Parietal lobe (tissue), 2 donors: ENCODE results near the gene HNRNPK. TPM values are rescaled to one million over a fixed set of nuclear protein-coding genes. Genes with fewer than 3 reads are reported as not detected.

Experiments used
- small RNA-seq: library from RNA; depleted of rRNA; stranded (forward); fragments of <200 nt; gene quantifications from one replicate; pipeline ENCODE3, GENCODE V24; 2014; ENCODE audit warnings: low replicate concordance
- total RNA-seq: library from RNA; depleted of rRNA; stranded (reverse); fragments of >200 nt; gene quantifications from one replicate; pipeline ENCODE4 v1.2.3, GENCODE V29; 2014

HNRNPK gene
- total RNA-seq: 766 TPM

DNA sequence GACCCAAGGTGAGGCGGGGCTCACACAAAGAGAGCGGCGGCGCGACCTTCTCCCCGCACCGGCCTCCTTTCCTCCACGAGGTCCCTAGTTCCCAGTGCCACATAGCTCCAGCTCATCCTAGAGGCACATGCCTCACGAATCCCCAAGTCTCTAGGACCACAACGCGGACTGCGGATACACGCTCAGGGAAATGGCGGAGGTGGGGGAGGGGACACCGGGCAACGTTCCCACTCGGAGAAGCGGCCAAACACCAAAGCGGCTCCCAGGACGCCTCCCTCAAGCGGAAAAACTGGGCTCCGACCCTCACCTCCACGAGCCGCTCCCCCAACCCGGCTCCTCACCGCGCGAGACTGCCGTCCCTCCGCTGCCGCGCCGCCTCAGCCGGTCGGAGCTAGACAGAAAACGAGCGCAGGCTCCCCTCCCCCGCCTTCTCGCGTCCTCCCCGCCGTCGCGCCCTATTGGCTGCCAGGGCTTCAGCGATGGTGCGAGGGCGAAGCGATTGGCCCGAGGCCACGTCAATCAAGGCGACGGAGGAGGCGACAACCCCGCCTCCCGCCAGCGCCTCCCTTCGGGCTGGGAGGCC, at the start of gene HNRNPK:
Gene HNRNPK, minus strand, starts transcription at position 404 of the 583 bp plus-strand sequence. CDS start 1,963 bp downstream, outside the sequence.

DNA sequence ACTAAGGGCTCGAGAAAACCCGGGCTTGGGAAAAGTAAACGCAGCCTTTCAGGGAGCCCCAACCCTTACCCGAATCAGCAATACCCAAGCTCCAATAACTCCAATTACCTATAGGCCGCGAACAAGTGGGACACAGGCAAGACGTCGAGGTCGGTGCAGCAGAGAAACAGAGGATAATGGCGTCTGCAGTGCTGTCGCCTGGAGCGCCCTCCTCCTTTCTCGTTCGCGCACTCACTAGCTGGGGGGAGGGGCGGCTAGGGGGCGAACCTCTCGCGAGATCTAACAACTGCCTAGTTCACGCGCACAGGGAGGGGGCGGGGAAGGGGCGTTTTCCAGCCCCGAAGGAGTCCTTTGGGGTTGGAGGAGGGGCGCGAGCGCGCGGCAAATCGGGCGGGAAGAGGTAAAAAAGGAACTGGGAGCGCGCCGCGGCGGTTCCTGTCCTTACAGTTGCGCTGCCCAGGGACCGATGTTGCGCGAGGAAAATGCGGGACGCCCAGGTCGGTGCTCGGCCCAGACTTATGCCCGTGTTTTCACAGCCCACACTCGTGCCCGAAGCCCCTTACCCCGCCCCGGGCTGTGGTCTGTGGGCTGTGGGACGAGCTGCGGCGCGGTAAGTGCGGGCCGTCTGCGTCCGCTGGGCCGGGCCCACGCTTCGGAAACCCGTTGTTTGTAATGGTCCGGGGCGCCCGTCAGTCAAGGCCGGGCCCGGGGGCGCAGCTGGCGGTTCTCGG, 545 bp upstream of the HNRNPK start, which contains the start of gene RMI1:
Gene RMI1, plus strand, starts transcription at position 411 of the 731 bp plus-strand sequence. CDS start 20,182 bp downstream, outside the sequence.

DNA sequence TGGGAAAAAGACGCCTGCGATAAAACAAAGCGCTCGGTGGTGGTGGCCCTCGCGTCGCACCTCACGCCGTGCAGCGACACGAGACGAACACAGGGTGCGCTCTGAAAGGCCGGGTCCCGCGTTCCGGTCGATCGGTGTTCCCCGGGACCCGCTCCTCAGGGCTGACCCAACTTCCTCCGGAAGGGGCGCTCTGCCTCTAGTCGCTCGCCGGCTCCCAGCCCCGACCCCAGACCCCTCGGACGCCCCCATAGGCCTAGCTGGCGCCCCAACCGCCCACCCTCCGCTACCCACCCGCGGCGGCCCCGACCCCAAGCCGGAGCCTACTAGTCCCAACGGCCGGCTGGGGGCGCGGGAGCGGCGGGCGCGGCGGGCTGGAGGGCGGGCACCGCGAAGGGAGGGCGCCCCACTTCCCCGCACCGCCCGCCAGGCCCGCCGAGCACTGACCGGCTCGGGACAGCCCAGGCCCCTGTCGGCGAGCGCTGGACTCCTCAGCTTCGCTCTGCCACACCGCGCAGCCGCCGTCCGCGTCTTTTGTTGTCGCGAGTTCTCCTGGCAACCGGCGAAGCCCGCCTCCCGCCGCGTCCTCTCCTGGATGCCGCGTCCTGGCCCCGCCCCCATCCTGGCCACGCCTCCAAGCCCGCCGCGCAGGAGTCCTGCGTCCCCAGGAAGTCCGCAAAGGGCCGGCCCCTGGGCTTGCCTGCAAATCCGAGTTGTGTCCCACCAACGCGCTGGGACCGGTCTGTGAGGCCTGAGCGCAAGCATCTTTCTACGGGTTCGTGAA, 58.9 kb downstream of the HNRNPK start, which contains the start of gene KIF27:
Gene KIF27, minus strand, starts transcription at position 506 of the 781 bp plus-strand sequence. CDS start 5,841 bp downstream, outside the sequence.

Small RNAs within 50 kb of the gene (small RNA-seq; reads per million reads assigned to genes)
- not detected for gene RF00019

Other genes with a start within 250 kb of the HNRNPK start
- 13.1 TPM for gene GKAP1, start 162.4 kb downstream of the HNRNPK start, total RNA-seq
- 18.8 TPM for gene KIF27, start 58.8 kb downstream of the HNRNPK start, total RNA-seq
- gene RMI1, start 590 bp upstream of the HNRNPK start, total RNA-seq: 24.4 TPM